SK-N-SH treated with all-trans-retinoic acid at 6 μM for 48 hours (cell line): ENCODE results near the gene CIITA.

Source experiments
- ATAC-seq: fragments of 200-7000 bp; cut with Tn5 transposase; 3 replicates; pipeline ENCODE4 v1.9.1; 2020; ENCODE audit warnings: mild to moderate bottlenecking, moderate library complexity
- ARNTL ChIP-seq: fragments of 450-650 bp; formaldehyde crosslinking; IDR thresholded peaks from 2 replicates; pipeline ENCODE4 v1.5.0; 2020; ENCODE audit warnings: low read depth, mild to moderate bottlenecking, moderate library complexity, borderline replicate concordance
- BACH2 ChIP-seq: fragments of 250-450 bp; sonication (Bioruptor Pico); IDR thresholded peaks from 2 replicates; pipeline ENCODE4 v1.9.0; 2021; ENCODE audit warnings: mild to moderate bottlenecking, borderline replicate concordance
- ESRRG ChIP-seq: fragments of 250-450 bp; sonication (Bioruptor Pico); IDR thresholded peaks from 2 replicates; pipeline ENCODE4 v1.6.1; 2021; ENCODE audit warnings: mild to moderate bottlenecking
- GLIS3 ChIP-seq: fragments of 250-450 bp; sonication (Bioruptor Pico); IDR thresholded peaks from 2 replicates; pipeline ENCODE4 v1.5.0; 2020; ENCODE audit warnings: mild to moderate bottlenecking, moderate library complexity
- ISL1 ChIP-seq: fragments of 250-450 bp; sonication (Bioruptor Pico); IDR thresholded peaks from 2 replicates; pipeline ENCODE4 v2.1.2; 2022; ENCODE audit warnings: mild to moderate bottlenecking, moderate library complexity
- OSR1 ChIP-seq: fragments of 250-450 bp; sonication (Bioruptor Pico); IDR thresholded peaks from 2 replicates; pipeline ENCODE4 v1.8.0; 2022; ENCODE audit warnings: moderate library complexity, mild to moderate bottlenecking, inconsistent platforms
- RARB ChIP-seq: fragments of 250-450 bp; sonication (Bioruptor Pico); IDR thresholded peaks from 2 replicates; pipeline ENCODE4 v1.8.0; 2021; ENCODE audit warnings: mild to moderate bottlenecking, moderate library complexity
- SNAI2 ChIP-seq: fragments of 250-450 bp; sonication (Bioruptor Pico); IDR thresholded peaks from 2 replicates; pipeline ENCODE4 v1.5.0; 2020; ENCODE audit warnings: mild to moderate bottlenecking, moderate library complexity
- TCF4 ChIP-seq: fragments of 250-450 bp; sonication (Bioruptor Pico); IDR thresholded peaks from 2 replicates; pipeline ENCODE4 v1.8.0; 2021; ENCODE audit warnings: mild to moderate bottlenecking, moderate library complexity, borderline replicate concordance
- TOX ChIP-seq: fragments of 250-450 bp; sonication (Bioruptor Pico); IDR thresholded peaks from 2 replicates; pipeline ENCODE4 v1.8.0; 2021; ENCODE audit warnings: mild to moderate bottlenecking, moderate library complexity, borderline replicate concordance
- ZC3H10 ChIP-seq: fragments of 250-450 bp; sonication (Bioruptor Pico); IDR thresholded peaks from 2 replicates; pipeline ENCODE4 v1.5.1; 2021; ENCODE audit warnings: mild to moderate bottlenecking, moderate library complexity
- ZFP3 ChIP-seq: fragments of 250-450 bp; sonication (Bioruptor Pico); IDR thresholded peaks from 2 replicates; pipeline ENCODE4 v1.5.0; 2020; ENCODE audit warnings: mild to moderate bottlenecking, moderate library complexity
- ZFP30 ChIP-seq: fragments of 450-650 bp; formaldehyde crosslinking; IDR thresholded peaks from 2 replicates; pipeline ENCODE4 v1.5.0; 2022; ENCODE audit warnings: mild to moderate bottlenecking, moderate library complexity
- TF ChIP-seq, protein P1 (sequence below): fragments of 250-450 bp; sonication (Bioruptor Pico); IDR thresholded peaks from 2 replicates; pipeline ENCODE4 v1.8.0; 2020; ENCODE audit warnings: mild to moderate bottlenecking, moderate library complexity, borderline replicate concordance
- TF ChIP-seq, protein P2 (sequence below): fragments of 250-450 bp; sonication (Bioruptor Pico); IDR thresholded peaks from 2 replicates; pipeline ENCODE4 v1.5.1; 2020; ENCODE audit warnings: low read depth, mild to moderate bottlenecking, moderate library complexity
- TF ChIP-seq, protein P3 (sequence below): fragments of 250-450 bp; sonication (Bioruptor Pico); IDR thresholded peaks from 2 replicates; pipeline ENCODE4 v1.8.0; 2021; ENCODE audit warnings: low read depth, mild to moderate bottlenecking, moderate library complexity, borderline replicate concordance
- TF ChIP-seq, protein P4 (sequence below): fragments of 250-450 bp; sonication (Bioruptor Pico); IDR thresholded peaks from 2 replicates; pipeline ENCODE4 v1.5.1; 2021; ENCODE audit warnings: mild to moderate bottlenecking, moderate library complexity
- TF ChIP-seq, protein P5 (sequence below): fragments of 250-450 bp; sonication (Bioruptor Pico); IDR thresholded peaks from 2 replicates; pipeline ENCODE4 v1.5.0; 2020; ENCODE audit warnings: mild to moderate bottlenecking, moderate library complexity

CIITA gene

DNA sequence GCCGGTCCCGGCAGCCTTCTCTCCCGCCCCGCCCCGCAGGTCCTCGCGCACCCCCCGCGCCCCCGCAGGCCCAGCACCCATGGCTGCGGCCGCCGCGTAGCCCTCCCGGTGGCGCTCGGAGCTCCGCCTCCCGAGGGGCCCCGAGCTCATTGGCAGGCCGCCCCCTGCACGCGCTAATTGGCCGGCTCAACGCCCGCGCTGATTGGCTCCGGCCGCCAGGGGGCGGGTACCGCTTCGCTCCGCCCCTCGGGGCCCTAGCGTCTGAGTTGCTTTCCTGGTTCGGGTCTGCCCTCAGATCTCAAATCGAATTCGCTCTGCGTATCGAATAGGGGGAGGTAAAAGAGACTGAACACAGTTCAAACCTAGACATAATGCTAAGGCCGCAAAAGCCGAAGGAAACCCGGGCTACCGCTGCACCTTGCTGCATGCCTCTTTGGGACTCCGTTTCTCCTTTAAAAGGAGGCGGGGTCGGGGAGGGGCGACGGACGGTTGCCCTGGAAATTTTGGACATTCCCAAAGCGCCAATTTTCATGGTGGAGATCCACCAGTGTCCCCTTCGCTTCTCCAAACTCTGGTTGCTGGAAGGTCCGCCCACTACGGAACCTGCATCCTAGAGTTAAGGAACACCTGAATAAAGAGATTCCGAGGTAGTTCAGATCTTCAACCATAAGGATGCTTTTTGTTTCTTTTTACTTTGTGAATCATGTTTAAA, 65.5 kb downstream of the CIITA start, which contains the start of gene DEXI:
DEXI (minus strand) TSS at position 117 of the 712 bp plus-strand sequence. CDS start 463 bp downstream, outside the sequence.
- ATAC-seq: peak; percentile 78

DNA sequence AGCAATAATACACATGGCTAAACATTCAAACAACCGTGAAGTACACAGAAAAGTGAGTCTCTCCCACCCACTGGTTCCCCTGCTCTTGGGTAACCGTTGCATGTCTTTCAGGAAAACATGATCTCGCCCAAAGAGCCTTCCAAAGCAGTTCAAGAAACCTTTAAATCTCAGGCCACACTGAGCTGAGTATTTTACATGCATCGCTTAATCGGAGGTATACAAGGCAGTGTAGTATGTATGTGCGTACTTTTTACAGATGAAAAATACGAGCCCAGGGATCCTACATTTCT, 66.0 kb downstream of the CIITA start:
- TF ChIP-seq RARB (no peak), GLIS3 (CRISPR knock-in tag) (no peak)
- ATAC-seq: no peak

More for the DNA sequence above, 65.5 kb downstream of the CIITA start, which contains the start of gene DEXI:
- TF ChIP-seq, protein P1, sequence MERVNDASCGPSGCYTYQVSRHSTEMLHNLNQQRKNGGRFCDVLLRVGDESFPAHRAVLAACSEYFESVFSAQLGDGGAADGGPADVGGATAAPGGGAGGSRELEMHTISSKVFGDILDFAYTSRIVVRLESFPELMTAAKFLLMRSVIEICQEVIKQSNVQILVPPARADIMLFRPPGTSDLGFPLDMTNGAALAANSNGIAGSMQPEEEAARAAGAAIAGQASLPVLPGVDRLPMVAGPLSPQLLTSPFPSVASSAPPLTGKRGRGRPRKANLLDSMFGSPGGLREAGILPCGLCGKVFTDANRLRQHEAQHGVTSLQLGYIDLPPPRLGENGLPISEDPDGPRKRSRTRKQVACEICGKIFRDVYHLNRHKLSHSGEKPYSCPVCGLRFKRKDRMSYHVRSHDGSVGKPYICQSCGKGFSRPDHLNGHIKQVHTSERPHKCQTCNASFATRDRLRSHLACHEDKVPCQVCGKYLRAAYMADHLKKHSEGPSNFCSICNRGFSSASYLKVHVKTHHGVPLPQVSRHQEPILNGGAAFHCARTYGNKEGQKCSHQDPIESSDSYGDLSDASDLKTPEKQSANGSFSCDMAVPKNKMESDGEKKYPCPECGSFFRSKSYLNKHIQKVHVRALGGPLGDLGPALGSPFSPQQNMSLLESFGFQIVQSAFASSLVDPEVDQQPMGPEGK: no peak
- TF ChIP-seq TCF4 (CRISPR knock-in tag) (no peak), TOX (CRISPR knock-in tag) (no peak), ESRRG (CRISPR knock-in tag) (no peak)
- TF ChIP-seq, protein P2, sequence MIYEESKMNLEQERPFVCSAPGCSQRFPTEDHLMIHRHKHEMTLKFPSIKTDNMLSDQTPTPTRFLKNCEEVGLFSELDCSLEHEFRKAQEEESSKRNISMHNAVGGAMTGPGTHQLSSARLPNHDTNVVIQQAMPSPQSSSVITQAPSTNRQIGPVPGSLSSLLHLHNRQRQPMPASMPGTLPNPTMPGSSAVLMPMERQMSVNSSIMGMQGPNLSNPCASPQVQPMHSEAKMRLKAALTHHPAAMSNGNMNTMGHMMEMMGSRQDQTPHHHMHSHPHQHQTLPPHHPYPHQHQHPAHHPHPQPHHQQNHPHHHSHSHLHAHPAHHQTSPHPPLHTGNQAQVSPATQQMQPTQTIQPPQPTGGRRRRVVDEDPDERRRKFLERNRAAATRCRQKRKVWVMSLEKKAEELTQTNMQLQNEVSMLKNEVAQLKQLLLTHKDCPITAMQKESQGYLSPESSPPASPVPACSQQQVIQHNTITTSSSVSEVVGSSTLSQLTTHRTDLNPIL (CRISPR knock-in tag): no peak

DNA sequence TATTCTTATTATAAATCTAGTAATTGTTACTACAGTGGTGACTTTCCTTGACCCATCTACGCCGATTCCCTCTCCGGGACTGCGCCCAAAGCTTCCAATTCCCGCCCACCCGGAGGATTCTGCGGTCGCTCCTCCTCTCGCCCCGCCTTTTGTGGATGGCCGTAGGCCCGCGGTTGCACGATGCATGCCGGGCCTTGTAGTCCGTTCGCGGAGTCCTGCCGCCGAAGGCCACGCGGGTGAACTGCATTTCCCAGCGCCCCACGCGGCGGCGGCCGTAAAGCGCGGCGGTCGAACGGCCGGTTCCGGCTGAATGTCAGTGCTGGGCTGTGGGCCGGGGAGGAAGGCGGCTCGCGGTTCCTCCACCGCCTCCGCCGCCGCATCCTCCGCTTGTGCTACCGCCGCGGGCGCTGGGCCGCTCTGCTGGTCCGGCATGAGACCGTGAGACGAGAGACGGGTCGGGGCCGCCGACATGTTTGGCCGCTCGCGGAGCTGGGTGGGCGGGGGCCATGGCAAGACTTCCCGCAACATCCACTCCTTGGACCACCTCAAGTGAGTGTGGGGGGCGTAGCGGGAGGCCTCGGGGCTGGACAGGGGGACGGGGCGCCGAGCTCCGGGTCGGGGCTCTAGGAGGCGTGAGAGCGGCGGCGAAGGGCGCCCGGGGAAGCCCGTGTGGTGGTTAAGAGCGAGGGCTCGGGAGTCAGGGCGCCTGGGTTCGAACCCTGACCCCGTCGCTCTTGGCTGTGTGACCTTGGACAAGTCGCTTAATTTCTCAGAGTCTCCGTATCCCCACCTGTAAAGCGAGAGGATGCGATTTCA, 67.5 kb downstream of the CIITA start, which contains the start of gene CLEC16A:
CLEC16A (plus strand) TSS at position 316 of the 816 bp plus-strand sequence; CDS start at position 470, 154 bp downstream.
- peak; percentile 90 for ATAC-seq
- TF ChIP-seq, protein P3, sequence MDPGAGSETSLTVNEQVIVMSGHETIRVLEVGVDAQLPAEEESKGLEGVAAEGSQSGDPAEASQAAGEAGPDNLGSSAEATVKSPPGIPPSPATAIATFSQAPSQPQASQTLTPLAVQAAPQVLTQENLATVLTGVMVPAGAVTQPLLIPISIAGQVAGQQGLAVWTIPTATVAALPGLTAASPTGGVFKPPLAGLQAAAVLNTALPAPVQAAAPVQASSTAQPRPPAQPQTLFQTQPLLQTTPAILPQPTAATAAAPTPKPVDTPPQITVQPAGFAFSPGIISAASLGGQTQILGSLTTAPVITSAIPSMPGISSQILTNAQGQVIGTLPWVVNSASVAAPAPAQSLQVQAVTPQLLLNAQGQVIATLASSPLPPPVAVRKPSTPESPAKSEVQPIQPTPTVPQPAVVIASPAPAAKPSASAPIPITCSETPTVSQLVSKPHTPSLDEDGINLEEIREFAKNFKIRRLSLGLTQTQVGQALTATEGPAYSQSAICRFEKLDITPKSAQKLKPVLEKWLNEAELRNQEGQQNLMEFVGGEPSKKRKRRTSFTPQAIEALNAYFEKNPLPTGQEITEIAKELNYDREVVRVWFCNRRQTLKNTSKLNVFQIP (CRISPR knock-in tag): no peak
- TF ChIP-seq ISL1 (CRISPR knock-in tag): no peak
- no peak for TF ChIP-seq ARNTL
- no peak for TF ChIP-seq ZFP3 (CRISPR knock-in tag)
- no peak for TF ChIP-seq ZFP30 (CRISPR knock-in tag)
- no peak for TF ChIP-seq ESRRG (CRISPR knock-in tag)
- TF ChIP-seq SNAI2 (CRISPR knock-in tag): no peak
- no peak for TF ChIP-seq ZC3H10 (CRISPR knock-in tag)
- TF ChIP-seq, protein P2 (CRISPR knock-in tag): no peak
- TF ChIP-seq OSR1 (CRISPR knock-in tag): no peak
- TF ChIP-seq TCF4 (CRISPR knock-in tag): no peak
- no peak for TF ChIP-seq BACH2 (CRISPR knock-in tag)
- TF ChIP-seq, protein P4, sequence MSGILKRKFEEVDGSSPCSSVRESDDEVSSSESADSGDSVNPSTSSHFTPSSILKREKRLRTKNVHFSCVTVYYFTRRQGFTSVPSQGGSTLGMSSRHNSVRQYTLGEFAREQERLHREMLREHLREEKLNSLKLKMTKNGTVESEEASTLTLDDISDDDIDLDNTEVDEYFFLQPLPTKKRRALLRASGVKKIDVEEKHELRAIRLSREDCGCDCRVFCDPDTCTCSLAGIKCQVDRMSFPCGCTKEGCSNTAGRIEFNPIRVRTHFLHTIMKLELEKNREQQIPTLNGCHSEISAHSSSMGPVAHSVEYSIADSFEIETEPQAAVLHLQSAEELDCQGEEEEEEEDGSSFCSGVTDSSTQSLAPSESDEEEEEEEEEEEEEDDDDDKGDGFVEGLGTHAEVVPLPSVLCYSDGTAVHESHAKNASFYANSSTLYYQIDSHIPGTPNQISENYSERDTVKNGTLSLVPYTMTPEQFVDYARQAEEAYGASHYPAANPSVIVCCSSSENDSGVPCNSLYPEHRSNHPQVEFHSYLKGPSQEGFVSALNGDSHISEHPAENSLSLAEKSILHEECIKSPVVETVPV (CRISPR knock-in tag): no peak
- TF ChIP-seq, all 23 proteins: peak for 0

DNA sequence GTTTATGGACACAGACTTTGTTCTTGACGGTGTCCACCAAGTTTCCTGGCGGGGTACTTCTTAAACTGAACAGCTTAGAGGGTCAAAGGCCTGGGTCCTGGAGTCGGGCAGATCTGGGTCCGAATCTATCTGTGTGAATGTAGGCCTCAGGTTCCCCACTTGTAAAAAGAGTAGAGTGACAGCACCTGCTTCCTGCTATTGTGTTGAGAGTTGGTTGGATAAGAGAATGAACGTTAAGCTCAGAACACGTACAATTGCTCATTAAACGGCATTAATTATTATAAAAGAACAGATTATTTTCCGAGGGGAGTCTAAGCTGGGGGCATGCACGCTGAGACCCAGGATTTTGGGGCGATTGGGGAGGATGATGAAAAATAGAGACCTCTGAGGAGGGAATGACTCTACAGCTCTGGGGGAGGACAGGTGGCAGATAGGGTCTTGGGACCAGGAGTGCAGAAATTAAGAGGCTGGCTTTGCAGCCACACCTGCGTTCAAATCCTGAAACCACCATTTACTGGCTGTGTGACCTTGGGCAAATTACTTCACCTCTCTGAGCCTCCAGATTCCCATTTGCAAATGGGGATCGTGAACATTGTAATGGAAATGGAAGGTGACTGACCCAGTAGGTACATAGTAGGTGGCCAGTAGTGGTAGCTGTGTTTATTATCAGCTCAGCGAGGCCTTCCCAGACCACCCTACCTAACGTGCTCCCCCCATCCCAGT, 68.2 kb downstream of the CIITA start:
- no peak for ATAC-seq
- no peak for TF ChIP-seq TCF4 (CRISPR knock-in tag)
- TF ChIP-seq, protein P4 (CRISPR knock-in tag): no peak
- no peak for TF ChIP-seq OSR1 (CRISPR knock-in tag)
- TF ChIP-seq ZFP30 (CRISPR knock-in tag): no peak
- TF ChIP-seq, protein P5, sequence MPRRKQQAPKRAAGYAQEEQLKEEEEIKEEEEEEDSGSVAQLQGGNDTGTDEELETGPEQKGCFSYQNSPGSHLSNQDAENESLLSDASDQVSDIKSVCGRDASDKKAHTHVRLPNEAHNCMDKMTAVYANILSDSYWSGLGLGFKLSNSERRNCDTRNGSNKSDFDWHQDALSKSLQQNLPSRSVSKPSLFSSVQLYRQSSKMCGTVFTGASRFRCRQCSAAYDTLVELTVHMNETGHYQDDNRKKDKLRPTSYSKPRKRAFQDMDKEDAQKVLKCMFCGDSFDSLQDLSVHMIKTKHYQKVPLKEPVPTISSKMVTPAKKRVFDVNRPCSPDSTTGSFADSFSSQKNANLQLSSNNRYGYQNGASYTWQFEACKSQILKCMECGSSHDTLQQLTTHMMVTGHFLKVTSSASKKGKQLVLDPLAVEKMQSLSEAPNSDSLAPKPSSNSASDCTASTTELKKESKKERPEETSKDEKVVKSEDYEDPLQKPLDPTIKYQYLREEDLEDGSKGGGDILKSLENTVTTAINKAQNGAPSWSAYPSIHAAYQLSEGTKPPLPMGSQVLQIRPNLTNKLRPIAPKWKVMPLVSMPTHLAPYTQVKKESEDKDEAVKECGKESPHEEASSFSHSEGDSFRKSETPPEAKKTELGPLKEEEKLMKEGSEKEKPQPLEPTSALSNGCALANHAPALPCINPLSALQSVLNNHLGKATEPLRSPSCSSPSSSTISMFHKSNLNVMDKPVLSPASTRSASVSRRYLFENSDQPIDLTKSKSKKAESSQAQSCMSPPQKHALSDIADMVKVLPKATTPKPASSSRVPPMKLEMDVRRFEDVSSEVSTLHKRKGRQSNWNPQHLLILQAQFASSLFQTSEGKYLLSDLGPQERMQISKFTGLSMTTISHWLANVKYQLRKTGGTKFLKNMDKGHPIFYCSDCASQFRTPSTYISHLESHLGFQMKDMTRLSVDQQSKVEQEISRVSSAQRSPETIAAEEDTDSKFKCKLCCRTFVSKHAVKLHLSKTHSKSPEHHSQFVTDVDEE (CRISPR knock-in tag): no peak
- no peak for TF ChIP-seq ISL1 (CRISPR knock-in tag)
- TF ChIP-seq BACH2 (CRISPR knock-in tag): no peak
- TF ChIP-seq ESRRG (CRISPR knock-in tag): no peak
- TF ChIP-seq ZC3H10 (CRISPR knock-in tag): no peak
